K562 (cell line): Measurements from ENCODE around the gene ARHGDIA. TPM values are rescaled to one million over a fixed set of nuclear protein-coding genes. Genes with fewer than 3 reads are reported as not detected.

Experiments
- CBFA2T2 ChIP-seq: fragments of 450-650 bp; conservative IDR thresholded peaks from 2 replicates; pipeline ENCODE4 v1.6.1; 2017; ENCODE audit warnings: mild to moderate bottlenecking
- CC2D1A ChIP-seq: fragments of 450-650 bp; IDR thresholded peaks from 2 replicates; pipeline ENCODE4 v1.6.1; 2017; ENCODE audit warnings: mild to moderate bottlenecking
- EHMT2 ChIP-seq: fragments of 450-650 bp; IDR thresholded peaks from 2 replicates; pipeline ENCODE4 v1.6.1; 2018; ENCODE audit warnings: antibody characterized with exemption
- FOXA3 ChIP-seq, 2 experiments: fragments of 450-650 bp in 1 of 2; sonication (generic) in 1 of 2; formaldehyde crosslinking; IDR thresholded peaks in 1 of 2; conservative IDR thresholded peaks in 1 of 2; 2 replicates each; pipeline versions ENCODE4 v1.4.0 to v1.8.0; 2020 to 2022; ENCODE audit warnings: mild to moderate bottlenecking in 2 of 2, missing genetic modification reagents in 1 of 2
- HNRNPH1 ChIP-seq: fragments of 200-400 bp; formaldehyde crosslinking; optimal IDR thresholded peaks from 2 replicates; pipeline ENCODE3; 2017; ENCODE audit warnings: low read depth, mild to moderate bottlenecking, low read length, moderate library complexity
- MAFK ChIP-seq: IDR thresholded peaks from 2 replicates; pipeline ENCODE4 v1.6.1; 2011; ENCODE audit warnings: low read length, improper control_type of control experiment
- NR4A1 ChIP-seq, 2 experiments: fragments of 250-450 bp in 1 of 2; fragments of 450-650 bp in 1 of 2; sonication (Bioruptor Pico) in 1 of 2; IDR thresholded peaks; 2 replicates each; pipeline versions ENCODE4 v1.4.0 to v1.6.1; 2016 to 2020; ENCODE audit warnings: mild to moderate bottlenecking in 2 of 2, missing compliant biosample characterization in 1 of 2, missing genetic modification characterization in 1 of 2, moderate library complexity in 1 of 2
- PRPF4 ChIP-seq: fragments of 200-400 bp; formaldehyde crosslinking; IDR thresholded peaks from one replicate; pipeline ENCODE4 v1.6.1; 2017; ENCODE audit warnings: low read length, low read depth, mild to moderate bottlenecking; ENCODE audit not compliant: insufficient read depth, poor library complexity, severe bottlenecking
- RBM22 ChIP-seq: fragments of 200-400 bp; formaldehyde crosslinking; IDR thresholded peaks from 2 replicates; pipeline ENCODE4 v1.6.1; 2018; ENCODE audit warnings: low read length, low read depth; ENCODE audit not compliant: poor library complexity, severe bottlenecking
- RFX5 ChIP-seq: IDR thresholded peaks from 2 replicates; pipeline ENCODE4 v1.6.1; 2011; ENCODE audit warnings: low read depth, mild to moderate bottlenecking, improper control_type of control experiment, low read length
- SMARCA4 ChIP-seq: fragments of 450-650 bp; IDR thresholded peaks from 2 replicates; pipeline ENCODE4 v1.6.1; 2016
- SRF ChIP-seq, 2 experiments: fragments of 250-450, 450-650 bp in 1 of 2; sonication (Bioruptor Pico) in 1 of 2; sonication (generic) in 1 of 2; formaldehyde crosslinking; IDR thresholded peaks; 2 replicates each; pipeline versions ENCODE4 v1.5.0 to v1.5.1; 2020 to 2022; ENCODE audit warnings: mild to moderate bottlenecking in 1 of 2, missing genetic modification reagents in 1 of 2
- ZNF57 ChIP-seq: fragments of 450-650 bp; formaldehyde crosslinking; IDR thresholded peaks from 2 replicates; pipeline ENCODE4 v1.4.0; 2020; ENCODE audit warnings: mild to moderate bottlenecking, moderate library complexity
- ZNF77 ChIP-seq: fragments of 250-450 bp; sonication (Bioruptor Pico); IDR thresholded peaks from 2 replicates; pipeline ENCODE4 v1.5.0; 2020
- polyA plus RNA-seq, 8 experiments: library from polyadenylated mRNA; depleted of rRNA in 4 of 8; stranded (reverse) in 5 of 8; unstranded in 3 of 8; fragments of >200 nt; fragmentation: Nextera tagmentation in 2 of 8; fragmentation: Illumina TruSeq in 1 of 8; extraction: Ambion mirVana in 2 of 8; extraction: Trizol in 1 of 8; gene quantifications; 2 replicates each; pipeline versions ENCODE4 v1.2.1 to v1.2.3, GENCODE V29; 2011 to 2014; ENCODE audit warnings: inconsistent platforms in 1 of 8, missing spikeins in 1 of 8
- total RNA-seq, 7 experiments: library from RNA; depleted of rRNA in 6 of 7; stranded (reverse); fragments of >200 nt in 6 of 7; fragmentation: Illumina TruSeq in 2 of 7; extraction: Trizol in 2 of 7; gene quantifications; 2 replicates each; pipeline versions ENCODE4 v1.2.1 to v1.2.3, GENCODE V29; 2011 to 2021; ENCODE audit warnings: low replicate concordance in 1 of 7
- TF ChIP-seq, protein P1 (sequence below): fragments of 450-650 bp; IDR thresholded peaks from 2 replicates; pipeline ENCODE4 v1.6.1; 2016; ENCODE audit warnings: low read depth

ARHGDIA gene
- total and polyA plus RNA-seq, 9 of the 15 experiments (the other 6 are each of a cell fraction or from before 2014, with no cell fraction given), result 9.6 to 340 (median 97.6) TPM

DNA sequence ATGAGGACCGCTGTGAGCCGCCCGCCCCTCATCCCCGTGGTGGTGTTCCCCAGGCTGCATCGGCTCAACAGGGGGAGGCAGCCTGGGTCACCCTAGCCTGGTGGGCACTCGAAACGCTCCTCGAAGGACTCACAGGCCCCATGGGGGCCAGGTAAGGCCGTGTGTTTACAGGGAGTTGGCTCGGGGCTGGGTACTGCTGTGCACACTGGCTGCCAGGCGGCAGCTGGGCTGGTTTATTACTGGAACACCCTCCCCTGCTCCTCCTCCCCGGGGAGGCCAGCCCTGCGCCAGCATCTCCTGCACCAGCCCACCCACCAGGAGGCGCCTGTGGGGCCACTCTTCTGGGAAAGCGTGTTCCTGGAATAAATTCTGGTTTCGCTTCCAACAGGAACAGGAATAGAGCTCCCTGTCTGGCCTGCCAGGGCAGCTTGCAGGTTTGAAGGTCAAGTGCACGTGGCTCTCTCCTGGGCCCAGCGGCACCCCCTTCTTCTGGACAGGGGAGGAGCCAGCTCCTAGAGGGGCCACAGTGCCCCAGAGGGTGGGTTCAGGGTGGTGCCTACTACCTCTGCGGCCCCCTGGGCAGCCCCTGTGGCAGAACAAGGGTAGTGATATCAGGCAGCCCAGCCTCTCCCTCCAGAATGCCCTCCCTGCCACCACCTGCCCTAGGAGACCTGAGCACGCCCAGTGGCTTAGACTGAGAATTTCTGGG, 49.4 kb downstream of the ARHGDIA start (continued):
- TF ChIP-seq, protein P1, sequence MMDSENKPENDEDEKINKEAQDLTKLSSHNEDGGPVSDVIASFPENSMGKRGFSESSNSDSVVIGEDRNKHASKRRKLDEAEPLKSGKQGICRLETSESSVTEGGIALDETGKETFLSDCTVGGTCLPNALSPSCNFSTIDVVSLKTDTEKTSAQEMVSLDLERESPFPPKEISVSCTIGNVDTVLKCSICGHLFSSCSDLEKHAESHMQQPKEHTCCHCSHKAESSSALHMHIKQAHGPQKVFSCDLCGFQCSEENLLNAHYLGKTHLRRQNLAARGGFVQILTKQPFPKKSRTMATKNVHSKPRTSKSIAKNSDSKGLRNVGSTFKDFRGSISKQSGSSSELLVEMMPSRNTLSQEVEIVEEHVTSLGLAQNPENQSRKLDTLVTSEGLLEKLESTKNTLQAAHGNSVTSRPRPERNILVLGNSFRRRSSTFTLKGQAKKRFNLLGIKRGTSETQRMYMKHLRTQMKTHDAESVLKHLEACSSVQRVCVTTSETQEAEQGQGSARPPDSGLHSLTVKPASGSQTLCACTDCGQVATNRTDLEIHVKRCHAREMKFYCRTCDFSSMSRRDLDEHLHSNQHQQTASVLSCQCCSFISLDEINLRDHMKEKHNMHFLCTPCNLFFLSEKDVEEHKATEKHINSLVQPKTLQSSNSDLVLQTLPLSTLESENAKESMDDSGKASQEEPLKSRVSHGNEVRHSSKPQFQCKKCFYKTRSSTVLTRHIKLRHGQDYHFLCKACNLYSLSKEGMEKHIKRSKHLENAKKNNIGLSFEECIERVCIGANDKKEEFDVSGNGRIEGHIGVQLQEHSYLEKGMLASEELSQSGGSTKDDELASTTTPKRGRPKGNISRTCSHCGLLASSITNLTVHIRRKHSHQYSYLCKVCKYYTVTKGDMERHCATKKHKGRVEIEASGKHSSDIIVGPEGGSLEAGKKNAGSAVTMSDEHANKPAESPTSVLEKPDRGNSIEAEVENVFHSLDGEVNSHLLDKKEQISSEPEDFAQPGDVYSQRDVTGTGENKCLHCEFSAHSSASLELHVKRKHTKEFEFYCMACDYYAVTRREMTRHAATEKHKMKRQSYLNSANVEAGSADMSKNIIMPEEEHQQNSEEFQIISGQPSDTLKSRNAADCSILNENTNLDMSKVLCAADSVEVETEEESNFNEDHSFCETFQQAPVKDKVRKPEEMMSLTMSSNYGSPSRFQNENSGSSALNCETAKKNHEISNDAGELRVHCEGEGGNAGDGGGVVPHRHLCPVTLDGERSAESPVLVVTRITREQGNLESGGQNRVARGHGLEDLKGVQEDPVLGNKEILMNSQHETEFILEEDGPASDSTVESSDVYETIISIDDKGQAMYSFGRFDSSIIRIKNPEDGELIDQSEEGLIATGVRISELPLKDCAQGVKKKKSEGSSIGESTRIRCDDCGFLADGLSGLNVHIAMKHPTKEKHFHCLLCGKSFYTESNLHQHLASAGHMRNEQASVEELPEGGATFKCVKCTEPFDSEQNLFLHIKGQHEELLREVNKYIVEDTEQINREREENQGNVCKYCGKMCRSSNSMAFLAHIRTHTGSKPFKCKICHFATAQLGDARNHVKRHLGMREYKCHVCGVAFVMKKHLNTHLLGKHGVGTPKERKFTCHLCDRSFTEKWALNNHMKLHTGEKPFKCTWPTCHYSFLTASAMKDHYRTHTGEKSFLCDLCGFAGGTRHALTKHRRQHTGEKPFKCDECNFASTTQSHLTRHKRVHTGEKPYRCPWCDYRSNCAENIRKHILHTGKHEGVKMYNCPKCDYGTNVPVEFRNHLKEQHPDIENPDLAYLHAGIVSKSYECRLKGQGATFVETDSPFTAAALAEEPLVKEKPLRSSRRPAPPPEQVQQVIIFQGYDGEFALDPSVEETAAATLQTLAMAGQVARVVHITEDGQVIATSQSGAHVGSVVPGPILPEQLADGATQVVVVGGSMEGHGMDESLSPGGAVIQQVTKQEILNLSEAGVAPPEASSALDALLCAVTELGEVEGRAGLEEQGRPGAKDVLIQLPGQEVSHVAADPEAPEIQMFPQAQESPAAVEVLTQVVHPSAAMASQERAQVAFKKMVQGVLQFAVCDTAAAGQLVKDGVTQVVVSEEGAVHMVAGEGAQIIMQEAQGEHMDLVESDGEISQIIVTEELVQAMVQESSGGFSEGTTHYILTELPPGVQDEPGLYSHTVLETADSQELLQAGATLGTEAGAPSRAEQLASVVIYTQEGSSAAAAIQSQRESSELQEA, result no peak
- TF ChIP-seq EHMT2, result no peak
- TF ChIP-seq PRPF4, result no peak
- no peak for TF ChIP-seq HNRNPH1
- TF ChIP-seq ZNF57, result no peak
- TF ChIP-seq ZNF77, result no peak
- no peak for TF ChIP-seq CC2D1A
- TF ChIP-seq MAFK, result no peak
- TF ChIP-seq CBFA2T2, result no peak
- no peak; the same call in 1 of the 2 replicates for TF ChIP-seq NR4A1 (CRISPR knock-in tag; IDR thresholded peaks at IDR 0.05)
- TF ChIP-seq NR4A1 (tag; IDR thresholded peaks at IDR 0.05), result peak; percentile 94
- TF ChIP-seq SMARCA4, result peak; percentile 44; the same call in 1 of the 2 replicates
- no peak for TF ChIP-seq RBM22
- no peak for TF ChIP-seq FOXA3 (CRISPR knock-in tag; conservative IDR thresholded peaks at IDR 0.05 in 1 of 2, IDR thresholded peaks at IDR 0.05 in 1 of 2)
- no peak for TF ChIP-seq RFX5
- TF ChIP-seq SRF (CRISPR knock-in tag; IDR thresholded peaks at IDR 0.05), result peak in 1 of 2 experiments; percentile 39; a peak in 1 of 4 replicates
